Loucy (cell line): ENCODE measurements around the gene PMEPA1.

Experiments used
- H2AFZ ChIP-seq: fragments of 200-600 bp; sonication (generic); 2 replicates; pipeline ENCODE4 v1.6.0; 2016; ENCODE audit warnings: antibody characterized with exemption, mild to moderate bottlenecking, low read length, moderate library complexity
- H3F3A ChIP-seq: fragments of 200-600 bp; 2 replicates; pipeline ENCODE4 v1.6.0; 2016; ENCODE audit warnings: antibody characterized with exemption, low read depth, mild to moderate bottlenecking
- H3K27me3 ChIP-seq: fragments of 200-600 bp; sonication (generic); 2 replicates; pipeline ENCODE4 v1.6.1; 2014; ENCODE audit warnings: low read length, mild to moderate bottlenecking; ENCODE audit not compliant: insufficient read depth, poor library complexity, severe bottlenecking
- H3K36me3 ChIP-seq: fragments of 200-600 bp; sonication (generic); 2 replicates; pipeline ENCODE4 v1.6.1; 2016; ENCODE audit warnings: low read length; ENCODE audit not compliant: insufficient read depth
- H3K4me1 ChIP-seq: fragments of 200-600 bp; sonication (generic); 2 replicates; pipeline ENCODE4 v1.5.1; 2014; ENCODE audit warnings: low read length, mild to moderate bottlenecking; ENCODE audit not compliant: insufficient read depth, poor library complexity, severe bottlenecking
- H3K4me2 ChIP-seq: fragments of 200-600 bp; sonication (generic); 2 replicates; pipeline ENCODE4 v1.6.0; 2014; ENCODE audit warnings: antibody characterized with exemption, low read length, low read depth, mild to moderate bottlenecking; ENCODE audit not compliant: poor library complexity, severe bottlenecking
- H3K4me3 ChIP-seq: fragments of 200-600 bp; sonication (generic); 2 replicates; pipeline ENCODE4 v1.5.1; 2014; ENCODE audit warnings: low read length, mild to moderate bottlenecking, mixed read lengths; ENCODE audit not compliant: poor library complexity, severe bottlenecking
- H3K79me2 ChIP-seq: fragments of 200-600 bp; sonication (generic); 2 replicates; pipeline ENCODE4 v1.6.1; 2014; ENCODE audit warnings: low read length; ENCODE audit not compliant: insufficient read depth
- H3K9ac ChIP-seq: fragments of 200-600 bp; sonication (generic); 2 replicates; pipeline ENCODE4 v1.6.0; 2014; ENCODE audit warnings: mild to moderate bottlenecking, low read depth, low read length, moderate library complexity; ENCODE audit not compliant: poor library complexity, severe bottlenecking
- H3K9me2 ChIP-seq: fragments of 200-600 bp; sonication (generic); replicated peaks from 2 replicates; pipeline ENCODE4 v1.6.1; 2016; ENCODE audit warnings: low read depth, low read length, mixed read lengths
- H3K9me3 ChIP-seq: fragments of 200-600 bp; sonication (generic); 2 replicates; pipeline ENCODE4 v1.6.1; 2014; ENCODE audit warnings: mild to moderate bottlenecking, antibody characterized with exemption, low read length, low read depth; ENCODE audit not compliant: insufficient read depth
- H4K20me1 ChIP-seq: fragments of 200-600 bp; sonication (generic); 2 replicates; pipeline ENCODE4 v1.6.0; 2014; ENCODE audit warnings: antibody characterized with exemption, low read length, mild to moderate bottlenecking; ENCODE audit not compliant: insufficient read depth, poor library complexity, severe bottlenecking
- CTCF ChIP-seq: fragments of 200-600 bp; sonication (generic); conservative IDR thresholded peaks from 2 replicates; pipeline ENCODE4 v1.5.1; 2014; ENCODE audit warnings: mild to moderate bottlenecking, antibody characterized with exemption, low read length
- EZH2phosphoT487 ChIP-seq: fragments of 200-600 bp; IDR thresholded peaks from 2 replicates; pipeline ENCODE4 v1.6.1; 2018; ENCODE audit warnings: antibody characterized with exemption, mild to moderate bottlenecking, moderate library complexity, borderline replicate concordance

Gene PMEPA1

GRCh38 chr20:57746832-57747404, 37.1 kb upstream of the PMEPA1 start:
- Histone ChIP-seq H3K27me3 (no peaks in the 10 kb centered on the region), H3K9me2 (no peaks in the 10 kb centered on the region), H3K4me2 (no peak overlapping the region), H3K36me3 (no peaks in the 10 kb centered on the region), H4K20me1 (no peaks in the 10 kb centered on the region), H3K9me3 (no peaks in the 10 kb centered on the region), H3K9ac (no peak overlapping the region), H3K4me3 (no peak overlapping the region), H3F3A (no peaks in the 10 kb centered on the region), H2AFZ (no peak overlapping the region), H3K79me2 (no peaks in the 10 kb centered on the region), H3K4me1 (no peaks in the 10 kb centered on the region)
- TF ChIP-seq CTCF (no peak), EZH2phosphoT487 (no peak)

GRCh38 chr20:57746201-57746600, 36.4 kb upstream of the PMEPA1 start:
- H3K9ac ChIP-seq, result no peak overlapping the region
- H3K4me1 ChIP-seq, result no peaks in the 10 kb centered on the region
- TF ChIP-seq CTCF (no peak), EZH2phosphoT487 (no peak)
- no peak overlapping the region for H2AFZ ChIP-seq
- no peak overlapping the region for H3K4me3 ChIP-seq
- no peaks in the 10 kb centered on the region for H3F3A ChIP-seq
- H3K4me2 ChIP-seq, result no peak overlapping the region
- no peaks in the 10 kb centered on the region for H4K20me1 ChIP-seq
- H3K27me3 ChIP-seq, result no peaks in the 10 kb centered on the region
- H3K9me2 ChIP-seq, result no peaks in the 10 kb centered on the region
- no peaks in the 10 kb centered on the region for H3K9me3 ChIP-seq
- no peaks in the 10 kb centered on the region for H3K79me2 ChIP-seq
- no peaks in the 10 kb centered on the region for H3K36me3 ChIP-seq

- H3K4me1 ChIP-seq, result no peaks in the 10 kb centered on the region
- no peak overlapping the region for H3K4me2 ChIP-seq
- no peaks in the 10 kb centered on the region for H3F3A ChIP-seq
- H3K9me2 ChIP-seq, result no peaks in the 10 kb centered on the region
- H3K9ac ChIP-seq, result no peak overlapping the region
- no peaks in the 10 kb centered on the region for H3K79me2 ChIP-seq
- no peaks in the 10 kb centered on the region for H4K20me1 ChIP-seq
- no peak overlapping the region for H3K4me3 ChIP-seq
- no peaks in the 10 kb centered on the region for H3K9me3 ChIP-seq
- H2AFZ ChIP-seq, result no peak overlapping the region
- H3K27me3 ChIP-seq, result no peaks in the 10 kb centered on the region
- TF ChIP-seq CTCF, result no peak
- H3K36me3 ChIP-seq, result no peaks in the 10 kb centered on the region
Observed at GRCh38 chr20:57744206-57744605, 34.4 kb upstream of the PMEPA1 start.
